ENCODE data around the gene UBA52.

DNA sequence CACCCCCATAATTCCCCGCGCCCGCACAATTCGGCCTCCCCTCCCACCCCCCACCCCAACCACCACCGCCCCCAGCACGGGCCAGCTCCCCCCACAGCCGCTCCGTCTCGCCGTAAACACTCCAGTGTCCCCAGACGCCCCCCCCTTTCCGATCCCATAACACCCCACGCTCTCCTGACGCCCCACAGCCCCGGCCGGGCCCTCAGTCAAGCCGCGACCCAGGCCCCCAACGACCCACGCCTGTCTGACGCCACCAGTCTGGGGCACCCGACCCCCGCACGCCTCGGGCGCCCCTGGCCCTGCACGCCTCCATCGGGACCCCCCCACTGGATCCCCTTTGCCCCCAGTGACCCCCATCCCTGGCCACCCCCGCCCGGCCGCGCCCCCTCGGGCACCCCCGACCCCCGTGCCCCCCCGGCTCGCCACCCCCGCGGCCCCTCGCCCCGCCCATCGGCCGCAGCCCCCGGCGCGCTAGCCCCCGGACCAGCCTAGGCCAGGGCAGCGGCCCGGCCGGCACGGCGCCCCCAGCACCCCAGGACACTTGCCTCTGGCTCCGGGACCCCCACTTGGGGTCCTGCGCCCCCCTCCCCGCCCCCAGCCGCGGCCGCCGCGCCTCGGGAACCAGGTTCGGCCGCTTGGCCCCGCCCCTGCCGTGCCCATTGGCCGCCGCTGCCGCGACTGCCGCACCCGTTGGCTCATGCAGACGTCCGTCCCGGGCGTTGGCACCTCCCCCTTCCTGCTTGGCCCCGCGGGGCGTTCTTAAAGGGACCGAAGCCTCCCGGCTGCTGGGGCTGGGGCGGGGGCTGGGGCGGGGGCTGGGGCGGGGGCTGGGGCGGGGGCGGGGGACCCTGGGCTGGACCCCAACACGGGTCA lies 28.5 kb upstream of the UBA52 start, which contains the start of gene FKBP8:
- no peak for TF ChIP-seq EZH2phosphoT487 (IDR thresholded peaks at IDR 0.05; ENCODE audit: insufficient read depth, low read depth)
- TF ChIP-seq EZH2 (IDR thresholded peaks at IDR 0.05; ENCODE audit: insufficient read depth, poor library complexity, severe bottlenecking): no peak

All from GM23248 (cell line).